ENCODE data around the gene EMX2.
"Not testable (repeated sequence)": the region's sequence is repeated elsewhere in the genome, so short reads cannot be mapped to it uniquely, and the experiment has no call there.

Gene EMX2
- long read RNA-seq, donor 1, transcript EMX2-203 (3 exons, 2,897 nt): major isoform, 46 of 52 reads
- long read RNA-seq, donor 1, partial matches to known transcripts: 5 of 52 reads
- long read RNA-seq, donor 1, other reads (novel, unspliced or antisense): 0 of 52 reads
- long read RNA-seq, donor 2, transcript EMX2-203 (3 exons, 2,897 nt): major isoform, 32 of 51 reads
- long read RNA-seq, donor 2, partial matches to known transcripts: 18 of 51 reads
- long read RNA-seq, donor 2, other reads (novel, unspliced or antisense): 0 of 51 reads
- long read RNA-seq, donor 3, transcript EMX2-203 (3 exons, 2,897 nt): major isoform, 34 of 35 reads
- long read RNA-seq, donor 3, partial matches to known transcripts: 0 of 35 reads
- long read RNA-seq, donor 3, other reads (novel, unspliced or antisense): 0 of 35 reads
- long read RNA-seq, donor 4, transcript EMX2-203 (3 exons, 2,897 nt): major isoform, 67 of 87 reads
- long read RNA-seq, donor 4, partial matches to known transcripts: 18 of 87 reads
- long read RNA-seq, donor 4, other reads (novel, unspliced or antisense): 0 of 87 reads
- long read RNA-seq, donor 5, transcript EMX2-203 (3 exons, 2,897 nt): major isoform, 44 of 45 reads
- long read RNA-seq, donor 5, partial matches to known transcripts: 0 of 45 reads
- long read RNA-seq, donor 5, other reads (novel, unspliced or antisense): 0 of 45 reads
- long read RNA-seq, donor 6, transcript EMX2-203 (3 exons, 2,897 nt): major isoform, 80 of 92 reads
- long read RNA-seq, donor 6, partial matches to known transcripts: 11 of 92 reads
- long read RNA-seq, donor 6, other reads (novel, unspliced or antisense): 0 of 92 reads
- long read RNA-seq, donor 7, transcript EMX2-203 (3 exons, 2,897 nt): major isoform, 122 of 151 reads
- long read RNA-seq, donor 7, partial matches to known transcripts: 26 of 151 reads
- long read RNA-seq, donor 7, other reads (novel, unspliced or antisense): 0 of 151 reads
- long read RNA-seq, donor 8, transcript EMX2-203 (3 exons, 2,897 nt): major isoform, 53 of 200 reads
- long read RNA-seq, donor 8, partial matches to known transcripts: 146 of 200 reads
- long read RNA-seq, donor 8, other reads (novel, unspliced or antisense): 0 of 200 reads

- no peak for DNase-seq
Observed at GRCh38 chr10:117542706-117543224, at the start of gene EMX2. TSS of gene EMX2 (plus strand) at chr10:117542746. CDS start at chr10:117543268, 522 bp downstream.

GRCh38 chr10:117496031-117496430 is 46.5 kb upstream of the EMX2 start:
- no peak for DNase-seq

GRCh38 chr10:117496616-117497028 is 45.9 kb upstream of the EMX2 start:
- DNase-seq: peak; percentile 71

- no peak for DNase-seq
Observed at GRCh38 chr10:117497736-117498135, 44.8 kb upstream of the EMX2 start.

- no peak for DNase-seq
Observed at GRCh38 chr10:117499248-117500105, 43.1 kb upstream of the EMX2 start.

GRCh38 chr10:117500456-117500855 is 42.1 kb upstream of the EMX2 start:
- DNase-seq: no peak

GRCh38 chr10:117501460-117502035 is 41.0 kb upstream of the EMX2 start:
- no peak for DNase-seq

- no peak for DNase-seq
Observed at GRCh38 chr10:117502421-117503243, 39.9 kb upstream of the EMX2 start.

- peak; percentile 33 for DNase-seq
Observed at GRCh38 chr10:117503244-117504205, 39.0 kb upstream of the EMX2 start.

- DNase-seq: no peak
Observed at GRCh38 chr10:117504562-117504961, 38.0 kb upstream of the EMX2 start.

GRCh38 chr10:117507081-117507480 is 35.5 kb upstream of the EMX2 start:
- not testable (repeated sequence) for DNase-seq

GRCh38 chr10:117509573-117509972 is 33.0 kb upstream of the EMX2 start:
- no peak for DNase-seq

- DNase-seq: no peak
Observed at GRCh38 chr10:117511601-117512390, 30.8 kb upstream of the EMX2 start.

- DNase-seq: no peak
Observed at GRCh38 chr10:117514971-117515370, 27.6 kb upstream of the EMX2 start.

GRCh38 chr10:117516681-117517080 is 25.9 kb upstream of the EMX2 start:
- DNase-seq: no peak

- DNase-seq: no peak
Observed at GRCh38 chr10:117518246-117518645, 24.3 kb upstream of the EMX2 start.

- DNase-seq: no peak
Observed at GRCh38 chr10:117519286-117519685, 23.3 kb upstream of the EMX2 start.

GRCh38 chr10:117519879-117520278 is 22.7 kb upstream of the EMX2 start:
- DNase-seq: no peak

Data from right kidney (tissue), 9 donors.